CD4-positive, alpha-beta T cell treated with Interleukin-6 at 100 ng/mL for 8 hours (primary cell): Measurements from ENCODE around the gene SHOC2.
"Not testable (repeated sequence)": the region's sequence is repeated elsewhere in the genome, so short reads cannot be mapped to it uniquely, and the experiment has no call there.

Experiments
- DNase-seq: peaks from one replicate; pipeline ENCODE4 v3.0.0-alpha.2; 2020; ENCODE audit warnings: mixed read lengths, low spot score

The SHOC2 gene

DNA sequence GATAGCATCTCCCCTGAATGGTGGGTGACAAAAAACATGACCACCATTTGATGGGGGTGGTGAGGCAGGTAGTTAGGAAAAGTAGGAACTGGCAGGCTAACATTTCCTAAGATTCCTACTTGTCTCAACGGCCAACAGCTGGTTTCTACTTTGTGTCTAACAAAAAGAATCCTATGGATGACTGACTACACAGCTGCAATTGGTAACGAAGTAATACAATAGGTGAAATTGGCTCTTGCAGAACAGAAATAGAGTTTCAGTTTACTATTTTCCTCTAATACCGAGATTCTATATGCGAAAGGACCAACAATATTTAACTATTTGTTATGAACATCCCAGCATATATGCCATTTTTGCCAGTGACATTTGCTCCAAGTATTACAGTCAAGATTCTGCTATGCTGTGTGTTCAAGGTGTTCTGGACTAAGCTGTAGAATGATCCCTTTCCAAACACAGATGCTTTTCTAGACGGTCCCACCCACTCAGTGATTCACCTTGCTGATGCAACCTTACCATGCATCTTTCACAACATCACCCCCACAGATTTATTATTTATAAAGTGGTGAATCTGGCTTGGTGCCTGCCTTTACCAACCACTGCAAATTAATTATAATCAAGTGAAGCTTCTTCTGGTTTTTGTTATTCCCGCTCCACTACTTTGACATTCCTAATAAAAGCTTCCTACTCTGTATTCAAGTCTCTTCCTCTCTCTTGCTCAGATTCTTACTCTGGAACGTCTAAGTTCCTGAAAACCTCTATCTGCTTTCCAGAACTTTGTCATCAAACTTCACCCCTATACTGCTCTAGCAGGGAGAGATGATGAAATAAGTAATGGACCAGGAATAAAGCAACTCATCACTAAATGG, 17.2 kb upstream of the SHOC2 start:
- DNase-seq: no peak

DNA sequence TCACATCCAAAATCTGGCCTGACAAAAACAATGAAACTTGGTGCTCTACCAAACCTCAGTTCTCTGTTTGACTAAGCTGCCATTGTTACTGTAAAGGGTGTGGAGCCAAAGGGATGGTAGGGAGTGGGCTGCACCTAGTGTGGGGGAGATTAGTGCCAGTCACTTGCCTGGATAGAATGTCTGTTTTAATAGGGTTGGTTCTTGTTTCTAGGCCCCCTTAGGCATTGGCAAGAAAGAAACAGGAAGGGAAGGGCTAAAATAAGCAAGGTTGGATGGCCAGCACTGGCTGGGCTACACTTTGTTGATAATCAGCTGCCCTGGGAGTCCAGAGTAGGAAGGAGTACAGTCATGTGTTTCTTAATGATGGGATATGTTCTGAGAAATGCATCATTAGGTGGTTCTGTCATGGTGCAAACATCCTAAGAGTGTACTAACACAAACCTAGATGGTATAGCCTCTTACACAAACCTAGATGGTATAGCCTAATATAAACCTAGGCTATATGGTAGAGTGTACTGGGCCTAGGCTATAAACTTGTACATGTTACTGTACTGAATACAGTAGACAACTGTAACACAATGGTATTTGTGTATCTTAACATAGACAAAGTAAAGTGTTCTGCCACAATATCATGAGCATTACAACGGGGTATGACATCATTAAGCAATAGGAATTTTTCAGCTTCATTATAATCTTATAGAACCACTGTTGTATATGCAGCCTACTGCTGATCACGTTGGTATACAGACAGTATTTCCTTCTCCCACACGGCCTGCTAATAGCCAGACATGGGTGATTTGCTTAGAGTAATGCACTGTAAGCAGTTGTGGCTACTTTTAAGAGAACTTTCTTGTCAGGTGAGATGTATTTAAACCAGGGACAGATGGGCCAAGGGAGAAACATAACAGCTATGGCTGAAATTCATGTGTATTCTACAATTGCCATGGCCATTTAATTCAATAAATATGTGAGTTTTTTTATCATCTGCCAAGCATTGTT, 15.8 kb upstream of the SHOC2 start:
- DNase-seq: no peak

DNA sequence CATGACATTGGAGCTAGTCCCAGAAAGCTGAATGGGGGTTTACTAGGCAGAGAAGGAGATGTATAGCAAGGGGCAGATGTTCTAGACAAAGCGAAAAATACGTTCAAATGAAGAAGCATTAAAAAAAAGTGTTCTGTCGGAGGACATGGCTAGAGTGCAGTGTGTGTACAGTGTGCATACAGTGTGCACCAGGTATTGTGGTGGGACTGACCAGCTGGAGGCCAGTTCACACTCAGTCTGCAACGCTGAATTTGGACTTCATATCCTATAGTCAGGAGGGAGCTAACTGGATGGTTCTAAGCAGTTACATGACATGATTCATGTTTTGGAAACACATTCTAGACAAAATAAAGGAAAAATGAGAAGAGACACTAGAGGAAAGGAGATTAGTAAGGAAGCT, 9.3 kb upstream of the SHOC2 start:
- no peak for DNase-seq

DNA sequence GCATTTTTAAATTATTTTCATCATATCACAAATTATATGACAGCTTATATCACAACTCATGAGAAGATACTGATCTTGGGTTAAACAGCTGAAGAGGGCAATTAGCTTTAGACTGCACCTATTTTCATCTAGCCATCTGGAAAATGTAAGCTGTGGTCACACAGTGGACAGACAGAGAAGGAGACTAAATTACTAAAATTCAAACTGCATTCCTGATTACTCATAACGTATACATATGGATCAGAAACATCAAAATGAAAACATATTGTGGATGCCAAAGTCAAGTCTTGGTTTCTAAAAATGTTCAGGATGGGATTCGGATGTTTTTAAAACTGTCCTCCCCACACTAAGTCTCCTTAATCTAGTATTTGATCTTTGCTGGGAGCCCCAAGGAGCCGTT, 7.0 kb upstream of the SHOC2 start:
- DNase-seq: no peak

DNA sequence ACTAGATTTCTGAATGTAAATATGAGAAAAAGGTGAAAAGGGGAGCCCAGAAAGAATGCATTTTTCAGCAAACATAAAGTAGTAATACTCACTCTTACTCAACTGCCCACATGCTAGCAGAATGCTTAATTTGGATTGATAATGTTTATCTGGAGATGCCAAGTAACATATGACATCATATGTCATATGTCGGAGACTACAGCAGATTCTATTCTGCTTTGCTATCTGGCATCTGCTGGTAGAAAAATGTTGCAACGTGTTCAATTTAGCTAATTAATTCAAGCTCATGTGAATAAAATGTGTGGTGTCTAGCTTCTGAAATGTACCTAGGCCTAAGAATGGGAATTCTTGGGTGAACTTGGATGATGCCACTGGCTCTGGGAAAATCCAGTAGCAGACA, 5.0 kb upstream of the SHOC2 start:
- no peak for DNase-seq

DNA sequence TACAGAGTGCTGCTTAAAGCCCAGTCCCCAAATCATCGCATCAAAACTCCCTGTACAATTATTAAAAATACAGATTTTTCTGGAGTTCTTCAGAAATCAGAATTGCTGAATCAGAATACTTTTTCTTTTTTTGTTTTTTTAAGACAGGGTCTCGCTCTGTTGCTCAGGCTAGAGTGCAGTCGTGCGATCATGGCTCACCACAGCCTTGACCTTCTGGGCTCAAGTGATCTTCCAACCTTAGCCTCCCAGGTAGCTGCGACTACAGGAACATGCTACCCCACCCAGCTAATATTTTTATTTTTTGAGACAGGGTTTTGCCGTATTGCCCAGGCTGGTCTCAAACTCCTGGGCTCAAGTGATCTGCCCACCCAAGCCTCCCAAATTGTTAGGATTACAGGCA, 4.4 kb upstream of the SHOC2 start:
- no peak for DNase-seq

DNA sequence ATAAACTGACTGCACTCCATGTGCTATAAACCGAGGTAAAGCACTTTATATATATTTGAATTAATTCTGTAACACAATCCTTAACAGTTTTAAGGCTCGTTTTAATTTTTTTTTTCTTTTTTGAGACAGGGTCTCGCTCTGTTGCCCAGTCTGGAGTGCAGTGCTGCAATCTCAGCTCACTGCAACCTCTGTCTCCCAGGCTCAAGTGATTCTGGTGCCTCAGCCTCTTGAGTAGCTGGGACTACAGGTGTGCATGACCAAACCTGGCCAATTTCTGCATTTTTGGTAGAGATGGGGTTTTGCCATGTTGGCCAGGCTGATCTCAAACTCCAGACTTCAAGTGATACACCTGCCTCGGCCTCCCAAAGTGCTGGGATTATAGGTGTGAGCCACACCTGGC, 3.8 kb upstream of the SHOC2 start:
- not testable (repeated sequence) for DNase-seq

DNA sequence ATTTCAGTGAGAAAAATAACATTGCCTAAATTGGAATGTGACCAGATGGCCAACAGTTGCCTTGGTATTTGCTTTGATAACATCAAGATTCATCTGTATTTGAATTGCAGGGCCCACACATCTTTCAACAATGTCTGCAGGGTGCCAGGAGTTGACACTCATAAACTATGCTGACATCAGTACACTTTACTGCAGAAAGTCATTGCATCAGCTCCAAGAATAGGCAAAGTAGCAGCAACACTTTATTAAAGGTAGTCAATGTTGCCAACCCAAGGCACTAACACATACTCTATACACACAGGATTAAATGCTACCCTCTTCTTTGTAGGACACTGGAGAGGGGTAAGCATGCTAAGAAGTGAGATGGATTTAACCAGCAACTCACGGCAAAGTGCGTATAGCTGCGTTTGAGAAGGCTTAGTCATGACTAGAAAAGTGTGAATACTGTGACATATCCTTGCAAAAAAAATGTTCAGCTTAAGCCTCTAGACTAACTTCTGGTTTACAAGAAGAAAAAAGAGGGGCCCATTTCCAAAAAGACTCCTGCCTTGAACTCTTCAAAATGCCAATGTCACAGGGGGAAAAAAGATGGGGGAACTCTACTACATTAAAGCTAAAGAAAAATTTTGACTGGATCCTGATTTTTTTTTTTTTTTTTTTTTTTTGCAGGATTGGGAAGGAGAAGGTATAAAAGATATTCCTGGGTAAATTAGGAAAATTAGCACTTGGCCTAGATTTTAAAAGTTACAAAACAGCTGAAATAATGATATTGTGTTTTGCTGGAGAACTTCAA, 2.7 kb upstream of the SHOC2 start:
- DNase-seq: no peak

DNA sequence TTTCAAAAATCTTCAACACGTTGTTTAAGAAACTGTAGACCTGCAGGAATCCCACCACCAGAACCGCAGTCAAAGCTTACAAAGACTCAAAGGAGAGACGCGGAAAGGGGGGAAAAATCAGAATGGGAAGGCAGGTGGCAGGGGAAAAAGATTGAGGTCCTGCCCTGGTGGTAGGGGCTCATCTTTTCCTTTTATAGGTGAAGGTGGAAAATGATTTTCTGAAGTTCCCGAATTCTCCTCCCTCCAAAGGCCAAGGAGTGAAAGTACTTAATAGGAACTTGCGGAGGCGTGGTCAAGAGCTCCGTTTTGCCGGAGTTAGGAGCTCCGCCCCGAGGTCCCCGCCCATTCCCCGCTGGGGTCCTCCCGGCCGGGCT, 1.1 kb upstream of the SHOC2 start:
- DNase-seq: peak; percentile 87

DNA sequence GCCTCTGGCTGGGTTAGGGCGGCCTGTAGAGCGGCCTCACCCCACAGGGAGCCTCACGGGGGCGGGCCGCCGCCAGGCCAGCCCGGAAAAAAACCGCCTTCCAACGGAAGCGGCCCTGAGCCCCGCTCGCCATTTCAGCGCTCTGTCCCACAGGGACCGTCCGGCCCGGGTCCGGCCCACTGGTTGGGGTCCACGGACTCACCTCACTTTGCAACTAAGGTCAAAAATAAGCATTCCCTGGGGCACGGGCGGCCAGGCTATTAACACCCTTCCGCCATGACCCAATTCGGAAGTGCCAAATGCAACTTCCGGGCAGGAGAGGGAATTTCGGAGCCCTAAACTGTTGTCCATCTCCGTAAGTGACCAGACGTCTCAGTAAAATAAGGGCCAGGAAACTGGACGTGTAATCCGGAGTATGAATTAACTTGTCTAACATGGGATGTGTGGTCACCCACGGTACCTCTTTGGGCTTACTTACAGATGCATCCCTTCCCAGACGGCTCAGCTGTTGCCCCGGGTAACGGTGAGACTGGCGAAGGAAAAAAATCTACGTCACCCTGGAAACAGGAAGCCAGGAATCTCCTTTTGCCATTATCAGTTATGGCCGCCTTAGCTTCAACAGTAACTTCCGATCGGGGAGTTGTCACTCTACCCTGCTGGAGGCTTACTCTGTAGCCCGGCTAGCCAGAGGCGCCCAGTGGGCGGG, 608 bp upstream of the SHOC2 start, which contains the start of gene BBIP1:
Gene BBIP1, minus strand, starts transcription at position 538 of the 706 bp plus-strand sequence. CDS start 1,023 bp downstream, outside the sequence.
- DNase-seq: no peak

DNA sequence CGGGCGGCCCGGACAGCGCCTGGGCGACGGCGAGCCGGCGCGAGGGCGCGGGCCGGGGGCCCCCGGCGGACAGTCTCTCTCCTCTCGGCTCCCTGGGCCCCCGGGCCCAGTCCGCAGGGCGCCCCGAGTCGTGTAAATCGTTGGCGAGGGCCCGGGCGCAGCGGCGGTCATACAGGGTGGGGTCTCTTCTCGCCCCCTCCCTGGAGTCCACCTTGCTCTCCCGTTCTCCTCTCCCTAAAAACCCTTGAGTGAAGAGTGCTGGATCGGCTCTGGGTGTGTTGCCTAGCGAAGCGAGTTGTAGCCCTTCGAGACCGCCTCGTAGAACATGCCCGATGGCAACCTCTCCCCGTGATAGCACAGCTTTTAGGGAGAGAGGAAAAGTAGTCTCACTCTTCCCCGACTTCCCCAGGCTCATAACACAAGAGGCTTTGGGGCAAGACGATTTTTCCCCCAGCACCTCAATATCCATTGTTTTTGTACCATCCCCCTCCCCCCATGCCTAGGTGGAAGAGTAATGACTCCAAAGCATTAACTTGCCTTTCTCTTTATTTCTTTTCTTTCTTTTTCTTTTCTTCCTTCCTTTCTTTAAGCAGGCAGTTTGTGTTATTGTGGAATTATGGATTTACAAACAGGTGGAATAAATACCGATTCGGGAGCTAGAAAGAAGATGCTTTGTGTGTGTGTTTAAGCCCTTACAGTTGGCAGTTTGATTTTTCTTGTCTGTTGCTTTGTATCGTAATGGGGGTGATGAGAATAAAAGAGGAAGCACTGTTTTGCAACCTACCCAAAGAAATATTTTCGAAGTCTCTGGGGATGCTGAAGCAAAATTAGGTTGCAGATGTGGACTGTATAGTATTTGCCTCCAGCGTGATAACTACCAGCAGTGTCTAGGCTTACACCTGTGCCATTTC, 822 bp downstream of the SHOC2 start:
- DNase-seq: no peak

DNA sequence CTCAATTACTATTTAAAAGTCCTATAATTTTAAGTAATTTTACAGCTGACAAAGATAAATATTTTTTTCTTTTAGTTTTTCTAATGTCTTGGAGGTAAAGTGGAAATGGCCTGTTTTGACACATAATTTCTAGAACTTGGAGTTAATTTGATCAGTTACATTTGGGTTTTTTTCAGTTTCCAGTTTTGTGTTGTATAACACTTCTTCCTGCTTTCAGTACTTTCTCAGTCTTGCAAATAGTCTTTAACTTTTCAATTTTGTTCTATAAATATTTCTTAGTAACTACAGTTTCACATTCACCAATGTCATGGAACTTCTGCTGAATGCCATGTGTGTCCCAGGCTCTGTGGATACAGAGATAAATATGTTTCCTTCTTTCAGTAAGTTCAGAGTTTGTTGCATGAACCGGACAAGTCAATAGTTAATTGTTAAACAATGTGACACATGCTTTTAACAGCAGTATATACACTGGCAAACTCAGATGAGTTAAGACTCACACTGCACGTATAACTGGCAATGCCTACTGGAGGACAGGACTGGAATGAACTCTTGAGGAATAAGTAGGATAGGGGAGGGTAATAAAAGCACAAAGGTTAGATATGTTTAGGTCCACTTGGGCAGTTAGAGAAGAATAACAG, 4.6 kb downstream of the SHOC2 start:
- no peak for DNase-seq

DNA sequence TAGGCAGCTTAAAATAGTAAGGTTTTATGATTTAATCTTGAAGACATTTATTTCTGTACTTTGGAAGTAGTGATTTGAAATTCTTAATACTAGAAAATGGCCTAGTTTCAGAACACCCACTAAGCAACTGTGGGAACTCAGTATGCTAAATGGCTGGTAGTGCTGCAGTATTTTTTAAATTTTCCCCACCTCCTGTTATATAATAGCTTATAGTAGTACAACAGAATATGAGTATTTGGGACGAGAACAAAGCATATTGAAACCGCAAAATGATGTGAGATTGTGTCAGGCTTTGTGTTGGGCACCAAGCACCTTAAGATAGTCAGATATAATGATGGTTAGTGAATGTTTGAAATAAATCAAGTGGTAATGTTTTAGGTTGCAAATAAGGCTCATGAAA, 8.1 kb downstream of the SHOC2 start:
- DNase-seq: no peak

DNA sequence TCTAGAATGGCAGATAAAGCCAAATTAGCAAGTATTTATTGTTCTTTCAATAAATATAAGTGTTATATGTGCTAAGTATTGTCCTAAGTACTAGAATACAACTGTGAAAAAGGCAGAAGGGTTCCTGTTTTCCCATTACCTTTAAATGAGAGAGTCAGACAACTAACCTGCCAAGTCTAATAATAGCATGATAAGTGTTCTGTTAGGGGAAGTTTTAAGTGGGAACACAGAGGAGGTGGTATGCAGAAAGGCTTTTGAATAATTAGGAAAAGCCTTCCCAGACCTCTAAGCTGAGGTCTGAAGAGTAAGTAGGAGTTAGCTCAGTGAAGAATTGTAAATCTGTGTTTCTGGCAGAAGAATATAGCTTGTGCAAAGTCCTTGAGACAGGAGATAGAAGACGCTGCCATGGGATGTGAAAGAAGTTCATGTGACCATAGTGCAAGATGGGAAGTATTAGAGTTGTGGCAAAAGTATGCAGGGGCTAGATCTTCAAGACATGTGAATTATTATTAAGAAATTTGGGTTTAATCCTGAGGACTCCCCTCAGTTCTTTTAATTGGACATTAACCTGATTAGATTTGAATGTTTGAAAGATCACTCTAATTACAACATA, 12.5 kb downstream of the SHOC2 start:
- DNase-seq: no peak

DNA sequence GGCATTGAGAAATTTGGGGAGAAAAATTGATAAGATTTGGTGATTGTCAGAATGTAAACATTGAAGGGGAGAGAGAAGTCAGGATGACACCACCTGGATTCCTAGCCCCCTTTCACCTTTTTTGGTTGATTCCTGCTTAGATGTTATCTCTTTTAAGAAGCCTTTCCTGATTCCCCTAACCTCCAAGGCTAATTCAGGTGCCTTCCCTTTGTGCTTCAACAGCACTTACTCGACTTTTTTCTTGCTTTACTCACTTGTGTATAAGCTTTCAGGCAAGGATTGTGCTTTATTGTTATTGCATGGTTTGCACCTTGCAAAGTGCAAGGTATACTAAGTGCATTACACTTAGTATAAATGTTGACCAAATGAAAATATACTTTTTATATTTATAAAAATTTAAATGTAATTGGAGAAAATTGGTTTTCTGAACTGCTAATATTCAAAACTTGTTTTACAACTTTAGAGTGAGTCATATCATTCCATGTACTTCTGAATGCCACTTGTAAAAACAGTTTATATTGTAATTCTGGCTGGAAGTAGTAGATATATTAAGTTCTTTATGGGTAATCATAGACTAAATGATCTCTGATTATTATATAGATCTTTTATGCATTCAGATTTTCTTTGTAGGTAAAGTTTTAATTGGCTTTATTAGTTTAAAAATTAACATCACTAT, 13.2 kb downstream of the SHOC2 start:
- no peak for DNase-seq

DNA sequence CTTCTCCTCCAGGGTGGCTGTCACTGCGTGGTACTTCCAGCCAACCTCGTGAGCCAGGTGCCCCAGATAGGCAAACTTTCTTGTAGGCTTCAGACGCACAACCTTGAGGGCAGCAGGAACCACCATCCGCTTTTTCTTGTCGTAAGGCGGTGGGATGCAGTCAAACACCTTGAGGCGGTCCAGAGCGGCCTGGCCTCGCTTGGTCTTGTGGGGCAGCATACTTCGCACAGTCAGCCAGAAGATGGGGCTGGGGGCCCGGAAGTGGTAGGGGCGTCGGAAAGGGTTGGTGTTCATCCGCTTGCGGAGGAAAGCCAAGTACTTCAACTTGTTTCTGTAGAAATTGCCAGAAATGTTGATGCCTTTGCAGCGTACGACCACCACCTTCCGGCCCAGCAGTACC, 17.4 kb downstream of the SHOC2 start:
- no peak for DNase-seq

DNA sequence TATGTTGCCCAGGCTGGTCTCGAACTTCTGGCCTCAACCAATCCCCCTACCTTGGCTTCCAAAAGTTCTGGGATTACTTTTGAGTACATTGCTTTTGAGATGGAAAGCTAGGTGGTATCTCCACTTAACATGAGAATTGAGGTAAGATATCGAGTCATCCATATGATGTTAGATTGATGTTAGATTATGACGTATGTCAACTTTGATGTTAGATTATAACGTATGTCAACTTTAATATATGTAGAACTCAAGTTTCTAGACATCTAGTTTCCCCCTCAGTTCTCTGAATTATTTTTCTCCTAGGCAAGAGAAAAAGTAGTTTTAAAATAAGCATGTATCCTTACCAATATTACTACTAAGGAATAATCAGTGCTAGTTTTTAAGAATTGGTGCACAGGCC, 20.0 kb downstream of the SHOC2 start:
- no peak for DNase-seq

DNA sequence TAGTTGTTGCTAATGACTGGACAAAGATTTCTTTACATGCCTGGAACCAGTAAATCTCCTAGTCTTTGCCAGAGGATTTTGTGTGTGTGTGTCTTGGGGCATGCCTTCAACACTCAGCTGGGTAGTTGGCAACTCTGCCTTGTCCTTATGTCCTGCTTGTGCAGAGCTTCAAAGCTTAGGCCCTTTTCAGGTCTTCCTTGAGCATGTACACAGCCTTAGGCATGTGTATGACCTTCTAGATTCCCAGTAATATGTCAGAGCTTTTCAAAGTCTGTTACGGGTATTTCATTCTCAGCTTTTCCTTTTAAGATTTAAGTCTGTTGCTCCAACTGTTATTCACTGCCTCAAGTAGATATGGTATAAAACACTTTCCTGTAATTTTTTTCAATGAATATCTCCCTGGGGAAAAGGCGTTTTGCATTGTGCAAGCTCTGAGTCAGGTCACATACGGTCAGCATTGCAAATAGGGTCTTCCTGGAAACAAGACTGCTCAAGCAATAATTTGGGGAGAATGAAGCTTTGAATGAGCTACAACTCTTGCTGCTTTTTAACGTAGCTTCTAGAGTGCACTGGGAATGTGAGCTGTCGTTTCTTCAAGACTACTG, 25.5 kb downstream of the SHOC2 start:
- no peak for DNase-seq
